AG09309 (cell line): Measurements from ENCODE around the gene PARD3.

ENCODE experiments used
- DNase-seq: peaks from one replicate; pipeline ENCODE4 v3.0.0-alpha.2; 2010; ENCODE audit warnings: low read depth
- H3K4me3 ChIP-seq: 2 replicates; pipeline ENCODE4 v1.5.1; 2011; ENCODE audit warnings: mild to moderate bottlenecking, low read depth, low read length, moderate library complexity; ENCODE audit not compliant: control insufficient read depth
- CTCF ChIP-seq: IDR thresholded peaks from 2 replicates; pipeline ENCODE4 v1.5.1; 2011; ENCODE audit warnings: mild to moderate bottlenecking, low read depth, low read length, inconsistent platforms; ENCODE audit not compliant: insufficient read depth, control insufficient read depth; ENCODE audit errors: missing control alignments

The PARD3 gene

DNA sequence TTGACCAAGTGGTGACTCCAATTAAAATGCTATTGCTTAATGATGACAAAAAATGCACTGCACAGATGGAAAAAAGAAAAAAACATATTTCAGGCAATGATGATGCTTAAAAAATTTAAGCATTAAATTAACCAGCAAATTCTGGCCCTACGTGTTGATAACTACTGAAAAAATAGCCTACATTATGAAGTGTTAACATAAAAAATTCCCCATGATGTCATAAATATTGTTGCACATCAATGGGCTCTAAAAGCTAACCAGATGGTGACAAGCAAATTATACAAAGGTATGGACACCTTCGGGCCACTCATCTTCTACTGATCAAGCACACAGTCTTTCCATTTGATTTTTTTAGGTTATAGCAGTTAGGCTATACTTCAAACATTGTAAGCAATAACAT lies 267.4 kb downstream of the PARD3 start:
- no peak for TF ChIP-seq CTCF
- DNase-seq = no peak
- H3K4me3 ChIP-seq = no peak overlapping the region

DNA sequence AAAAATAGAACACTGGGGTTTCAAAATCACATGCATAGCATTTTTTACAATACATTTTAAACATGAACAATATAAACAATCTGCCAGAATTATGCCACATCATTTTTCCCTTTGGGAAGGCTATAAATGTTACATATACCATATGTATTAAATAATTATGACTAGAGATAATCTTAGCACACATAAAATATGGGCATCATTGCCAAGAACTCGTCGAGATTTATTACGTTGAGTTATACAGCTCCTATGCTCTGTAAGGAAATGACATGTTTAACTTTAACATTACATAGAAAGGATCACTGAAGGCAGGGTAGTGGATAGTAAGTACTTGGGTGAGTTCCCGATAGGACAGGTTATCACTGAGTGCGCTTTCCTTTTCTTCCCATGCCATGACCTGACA lies 267.8 kb downstream of the PARD3 start:
- H3K4me3 ChIP-seq = no peak overlapping the region
- DNase-seq = no peak
- TF ChIP-seq CTCF = no peak

DNA sequence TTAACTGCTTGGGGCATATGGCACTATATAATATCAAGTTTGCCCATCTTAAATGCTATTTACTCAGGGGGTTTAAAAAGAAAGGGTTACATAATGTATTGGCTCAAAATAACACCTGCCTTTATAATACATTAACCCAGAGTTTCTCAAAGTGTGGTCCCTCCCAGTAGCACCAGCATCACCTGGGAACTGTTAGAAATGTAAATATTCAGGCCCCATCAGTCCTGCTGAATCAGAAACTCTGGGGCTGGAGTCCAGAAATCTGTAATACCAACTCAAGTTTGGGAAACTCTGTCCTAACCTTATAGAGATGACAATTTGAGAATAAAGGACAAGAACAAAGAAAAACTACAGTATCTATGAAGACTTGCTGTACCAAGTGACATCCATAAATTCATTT lies 270.7 kb downstream of the PARD3 start:
- no peak overlapping the region for H3K4me3 ChIP-seq
- TF ChIP-seq CTCF = no peak
- no peak for DNase-seq

GRCh38 chr10:34543716-34544115 lies 271.4 kb downstream of the PARD3 start:
- TF ChIP-seq CTCF = no peak
- DNase-seq = no peak

DNA sequence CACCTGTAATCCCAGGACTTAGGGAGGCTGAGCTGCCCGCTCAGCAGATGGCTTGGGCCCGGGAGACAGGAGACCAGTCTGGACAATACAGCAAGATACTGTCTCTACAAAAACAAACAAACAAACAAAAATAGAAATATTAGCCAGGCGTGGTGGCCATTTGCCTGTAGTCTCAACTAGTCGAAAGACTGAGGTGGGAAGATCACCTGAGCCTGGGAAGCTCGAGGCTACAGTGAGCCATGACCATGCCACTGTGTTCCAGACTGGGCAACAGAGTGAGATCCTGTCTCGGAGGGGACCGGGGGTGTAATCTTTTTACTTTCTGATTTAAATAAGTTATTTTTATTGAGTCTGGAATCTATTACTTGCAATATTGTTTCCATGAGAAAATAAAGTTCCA lies 274.6 kb downstream of the PARD3 start:
- no peak for DNase-seq
- H3K4me3 ChIP-seq = no peak overlapping the region
- no peak for TF ChIP-seq CTCF

More at GRCh38 chr10:34543716-34544115, 271.4 kb downstream of the PARD3 start:
- H3K4me3 ChIP-seq = no peak overlapping the region

DNA sequence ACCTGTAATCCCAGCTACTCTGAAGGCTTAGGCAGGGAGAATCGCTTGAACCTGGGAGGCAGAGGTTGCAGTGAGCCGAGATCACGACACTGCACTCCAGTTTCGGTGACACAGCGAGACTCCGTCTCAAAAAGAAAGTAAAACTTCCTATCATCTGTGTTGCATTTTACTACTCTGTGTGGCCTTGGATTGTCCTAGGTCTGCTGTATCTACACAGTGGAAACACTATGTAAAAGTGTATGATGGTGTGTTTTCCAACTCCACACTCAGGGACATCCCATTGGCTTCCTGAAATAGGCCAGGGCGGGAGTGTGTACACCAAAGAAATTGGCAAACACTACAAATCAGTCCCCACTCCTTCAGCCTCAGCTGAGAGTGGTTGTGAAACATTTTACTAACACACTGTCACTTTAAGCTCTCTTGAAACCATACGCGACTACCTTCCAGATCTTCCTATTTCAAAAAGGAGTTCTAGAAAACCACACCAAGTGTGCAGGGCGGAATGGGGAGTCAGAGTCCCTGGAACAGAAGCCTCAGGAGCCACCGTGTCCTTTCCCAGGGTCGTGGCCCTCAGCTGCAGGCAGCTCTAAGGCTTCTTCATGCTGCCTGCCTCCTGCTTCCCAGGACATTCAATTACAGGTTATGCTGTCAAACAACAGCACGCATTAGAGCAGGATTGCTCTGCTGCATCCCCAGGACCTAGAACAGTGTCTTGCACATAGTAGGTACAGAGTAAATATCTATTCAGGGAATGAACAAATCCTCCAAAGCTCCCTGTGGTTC lies 275.4 kb downstream of the PARD3 start:
- peak; percentile 25 for DNase-seq
- H3K4me3 ChIP-seq = peak overlapping the region; percentile 24
- no peak for TF ChIP-seq CTCF
